Stomach (tissue), 9 donors: Measurements from ENCODE around the gene S1PR1. TPM values are rescaled to one million over a fixed set of nuclear protein-coding genes. Genes with fewer than 3 reads are reported as not detected.

ENCODE experiments used
- DNase-seq, 2 donors: peaks; one replicate each; pipeline versions ENCODE4 v3.0.0 to v3.0.0-alpha.2; 2013 to 2019
- H3K27ac ChIP-seq, 5 donors: fragments of 200-600 bp in 4 of 5; sonication (generic) in 4 of 5; one replicate each; pipeline ENCODE4 v1.5.1; 2013 to 2019; ENCODE audit warnings: mild to moderate bottlenecking in 1 of 5, moderate library complexity in 1 of 5
- H3K27me3 ChIP-seq, 3 donors: fragments of 200-600 bp; sonication (generic); one replicate each; pipeline ENCODE4 v1.5.1; 2017 to 2019; ENCODE audit warnings: mixed run types in 1 of 3
- H3K36me3 ChIP-seq, 4 donors: fragments of 200-600 bp; sonication (generic); 1 replicate in 3 of 4; 2 replicates in 1 of 4; pipeline ENCODE4 v1.5.1; 2016 to 2019
- H3K4me1 ChIP-seq, 4 donors: fragments of 200-600 bp; sonication (generic); one replicate each; pipeline ENCODE4 v1.5.1; 2016 to 2019
- H3K4me3 ChIP-seq, 4 donors: fragments of 200-600 bp; sonication (generic) in 3 of 4; one replicate each; pipeline ENCODE4 v1.5.1; 2016 to 2019; ENCODE audit warnings: mild to moderate bottlenecking in 1 of 4
- H3K9me3 ChIP-seq, 4 donors: fragments of 200-600 bp; sonication (generic); one replicate each; pipeline ENCODE4 v1.5.1; 2016 to 2019
- EP300 ChIP-seq: sonication (generic); formaldehyde crosslinking; IDR thresholded peaks from one replicate; pipeline ENCODE4 v1.6.1; 2017; ENCODE audit warnings: antibody characterized with exemption
- POLR2A ChIP-seq, 4 donors: fragments of 450-650 bp; IDR thresholded peaks; one replicate each; pipeline ENCODE4 v1.6.1; 2016; ENCODE audit warnings: antibody characterized with exemption in 4 of 4, control low read depth in 2 of 4, mild to moderate bottlenecking in 1 of 4, moderate library complexity in 1 of 4
- POLR2AphosphoS5 ChIP-seq, 3 donors: sonication (generic); formaldehyde crosslinking; IDR thresholded peaks; one replicate each; pipeline ENCODE4 v1.6.1; 2016; ENCODE audit warnings: antibody characterized with exemption in 3 of 3
- WGBS, 5 donors: extraction: QIAGEN DNeasy Blood & Tissue Kit in 3 of 5; methylation state at CpG; one replicate each; pipeline versions ENCODE4 v1.1.5 to v1.1.7; 2013 to 2018; 5-methylcytosine and 5-hydroxymethylcytosine counted together
- intact Hi-C: fragments of 100-400 bp; cut with DNase I; formaldehyde crosslinking; loops from one replicate; pipeline ENCODE4 v1.15.1; 2023; ENCODE audit warnings: low total_unique reads
- polyA plus RNA-seq, 3 donors: library from polyadenylated mRNA; stranded (reverse); fragments of 200-250 nt; gene quantifications; one replicate each; pipeline ENCODE4 v1.2.3, GENCODE V29; 2013
- total RNA-seq, 5 donors: library from RNA; depleted of rRNA; stranded (reverse); fragments of >200 nt; gene quantifications; one replicate each; pipeline versions ENCODE4 v1.1.0 to v1.2.3, GENCODE V29; 2014 to 2016
- TF ChIP-seq, protein P1 (sequence below), 7 experiments: fragments of 450-650 bp in 4 of 7; fragments of 200-600 bp in 3 of 7; sonication (generic) in 3 of 7; IDR thresholded peaks; one replicate each; pipeline ENCODE4 v1.5.1; 2016 to 2019; ENCODE audit warnings: antibody characterized with exemption in 7 of 7, control low read depth in 2 of 7, mild to moderate bottlenecking in 1 of 7
- donor health status: healthy with polysubstance abuse.
- donor health status: Bipolar disorder and iron deficiency.
- donor health status: healthy.

The S1PR1 gene
- total and polyA plus RNA-seq, 8 donors = 3.7 to 54.0 (median 10.0) TPM

DNA sequence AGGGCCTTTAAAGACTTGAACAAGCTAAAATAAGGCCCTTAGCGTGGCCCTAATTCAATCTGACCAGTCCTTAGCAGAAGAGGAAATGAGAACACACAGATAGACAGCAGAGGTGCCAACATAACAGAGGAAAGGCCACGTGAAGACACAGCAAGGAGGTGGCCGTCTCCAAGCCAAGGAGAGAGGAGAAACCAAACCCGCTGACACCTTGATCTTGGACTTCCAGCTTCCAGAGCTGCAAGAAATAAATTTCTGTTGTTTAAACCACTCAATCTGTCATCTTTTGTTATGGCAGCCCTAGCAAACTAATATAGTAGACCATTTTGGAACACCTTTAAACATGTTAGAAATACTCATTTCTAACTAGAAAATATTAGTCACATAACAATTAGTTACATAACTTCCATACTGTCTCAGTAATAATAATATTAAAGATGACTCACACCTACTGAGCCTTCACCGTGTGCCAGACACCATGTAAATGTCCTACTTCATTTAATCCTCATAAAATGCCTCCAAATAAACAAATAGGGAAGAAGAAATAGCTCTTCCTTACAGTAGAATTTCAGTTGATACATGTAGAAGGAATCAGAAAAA, 47.9 kb downstream of the S1PR1 start:
- DNase-seq = no peak
- intact Hi-C loops = no loop called here
- Histone ChIP-seq H3K36me3 (no peaks in the 10 kb centered on the region), H3K27me3 (peaks cover 0 to 4% (median 0%) of the 10 kb centered on the region in 3 donors), H3K4me3 (no peak overlapping the region), H3K27ac (no peak overlapping the region), H3K4me1 (peaks cover 0 to 5% (median 0%) of the 10 kb centered on the region in 4 donors), H3K9me3 (no peaks in the 10 kb centered on the region)
- no peak for TF ChIP-seq POLR2A (IDR thresholded peaks at IDR 0.05)
- TF ChIP-seq EP300 = no peak
- no peak for TF ChIP-seq POLR2AphosphoS5 (IDR thresholded peaks at IDR 0.05)
- TF ChIP-seq, protein P1, sequence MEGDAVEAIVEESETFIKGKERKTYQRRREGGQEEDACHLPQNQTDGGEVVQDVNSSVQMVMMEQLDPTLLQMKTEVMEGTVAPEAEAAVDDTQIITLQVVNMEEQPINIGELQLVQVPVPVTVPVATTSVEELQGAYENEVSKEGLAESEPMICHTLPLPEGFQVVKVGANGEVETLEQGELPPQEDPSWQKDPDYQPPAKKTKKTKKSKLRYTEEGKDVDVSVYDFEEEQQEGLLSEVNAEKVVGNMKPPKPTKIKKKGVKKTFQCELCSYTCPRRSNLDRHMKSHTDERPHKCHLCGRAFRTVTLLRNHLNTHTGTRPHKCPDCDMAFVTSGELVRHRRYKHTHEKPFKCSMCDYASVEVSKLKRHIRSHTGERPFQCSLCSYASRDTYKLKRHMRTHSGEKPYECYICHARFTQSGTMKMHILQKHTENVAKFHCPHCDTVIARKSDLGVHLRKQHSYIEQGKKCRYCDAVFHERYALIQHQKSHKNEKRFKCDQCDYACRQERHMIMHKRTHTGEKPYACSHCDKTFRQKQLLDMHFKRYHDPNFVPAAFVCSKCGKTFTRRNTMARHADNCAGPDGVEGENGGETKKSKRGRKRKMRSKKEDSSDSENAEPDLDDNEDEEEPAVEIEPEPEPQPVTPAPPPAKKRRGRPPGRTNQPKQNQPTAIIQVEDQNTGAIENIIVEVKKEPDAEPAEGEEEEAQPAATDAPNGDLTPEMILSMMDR (IDR thresholded peaks at IDR 0.05) = no peak
- WGBS, 5 donors = 87 to 95% (median 92%) methylated on average over 5 of the region's 5 CpGs

DNA sequence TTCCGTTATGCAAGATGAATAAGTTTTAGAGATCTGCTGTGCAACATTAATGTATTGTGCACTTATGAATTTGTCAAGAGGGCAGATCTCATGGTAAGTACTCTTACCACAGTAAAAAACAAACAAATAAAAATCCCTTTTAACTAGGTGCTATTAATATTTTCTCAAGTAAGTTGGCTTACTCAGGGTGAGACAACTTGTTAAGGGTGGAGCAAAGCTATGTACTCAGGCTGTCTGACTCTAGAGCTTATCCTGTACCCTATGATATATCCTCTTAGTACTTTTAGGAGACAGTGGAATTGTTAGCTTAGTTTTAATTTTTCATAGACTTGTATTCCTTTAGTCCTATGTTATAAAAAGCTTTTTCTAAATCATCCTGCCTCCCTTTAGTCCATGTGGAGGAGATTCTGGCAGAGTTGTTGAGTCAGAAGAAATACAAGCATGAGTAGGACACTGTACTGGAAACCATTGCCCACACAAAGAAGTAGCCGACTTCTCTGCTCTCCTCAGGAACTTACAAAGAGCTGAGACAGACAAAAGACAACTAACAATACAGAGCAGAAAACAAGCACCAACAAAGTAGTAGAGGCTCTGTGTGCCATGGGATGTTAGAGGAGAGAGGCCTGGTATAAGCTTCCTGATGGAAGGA, 49.2 kb downstream of the S1PR1 start:
- Histone ChIP-seq H3K4me3 (no peak overlapping the region), H3K36me3 (no peaks in the 10 kb centered on the region), H3K27ac (no peak overlapping the region), H3K4me1 (peaks cover 0 to 5% (median under 1%) of the 10 kb centered on the region in 4 donors), H3K9me3 (no peaks in the 10 kb centered on the region), H3K27me3 (peaks cover 0 to 4% (median 0%) of the 10 kb centered on the region in 3 donors)
- intact Hi-C loops = no loop called here
- DNase-seq = no peak
- 81 to 92% (median 82%) methylated on average over 2 of the region's 2 CpGs for WGBS, 5 donors
- no peak for TF ChIP-seq EP300
- TF ChIP-seq POLR2AphosphoS5 (IDR thresholded peaks at IDR 0.05) = no peak
- TF ChIP-seq POLR2A (IDR thresholded peaks at IDR 0.05) = no peak
- TF ChIP-seq, protein P1 (IDR thresholded peaks at IDR 0.05) = no peak

DNA sequence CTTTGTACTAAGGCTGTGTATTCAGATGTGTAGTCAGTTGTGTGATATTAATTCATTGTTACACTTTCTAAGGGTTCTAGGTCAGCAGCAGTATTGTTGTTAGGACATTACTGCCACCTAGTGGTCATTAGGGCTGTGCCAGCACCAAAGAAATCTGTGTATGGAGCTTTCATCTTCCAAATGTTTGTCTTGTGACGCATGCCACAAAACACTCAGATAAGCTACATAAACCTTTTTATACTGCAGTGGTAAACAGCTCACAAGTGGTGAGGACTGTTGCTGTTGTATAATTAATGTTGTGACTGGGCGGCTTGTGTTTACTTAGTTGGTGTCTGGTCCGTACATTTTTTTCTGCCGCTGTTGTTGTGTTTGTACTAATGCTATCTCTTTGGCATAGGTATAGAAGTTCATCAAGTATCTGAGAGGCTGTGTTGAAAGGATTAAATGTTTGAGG, 51.7 kb downstream of the S1PR1 start:
- DNase-seq = peak; percentile 76 to 92
- intact Hi-C loops = no loop called here
- WGBS, 5 donors = 8 to 25% (median 20%) methylated on average over 4 of the region's 4 CpGs
- no peak overlapping the region for H3K4me3 ChIP-seq
- H3K27me3 ChIP-seq = no peaks in the 10 kb centered on the region
- peaks cover 0 to 13% (median 2%) of the 10 kb centered on the region in 4 donors for H3K4me1 ChIP-seq
- TF ChIP-seq POLR2AphosphoS5 (IDR thresholded peaks at IDR 0.05) (peak in 1 of 3 donors; percentile 72), POLR2A (IDR thresholded peaks at IDR 0.05) (no peak)
- TF ChIP-seq, protein P1 (IDR thresholded peaks at IDR 0.05) = peak in 5 of 7 experiments; percentile 81 to 89 (median 83)
- H3K36me3 ChIP-seq = no peaks in the 10 kb centered on the region
- no peaks in the 10 kb centered on the region for H3K9me3 ChIP-seq
- H3K27ac ChIP-seq = no peak overlapping the region

DNA sequence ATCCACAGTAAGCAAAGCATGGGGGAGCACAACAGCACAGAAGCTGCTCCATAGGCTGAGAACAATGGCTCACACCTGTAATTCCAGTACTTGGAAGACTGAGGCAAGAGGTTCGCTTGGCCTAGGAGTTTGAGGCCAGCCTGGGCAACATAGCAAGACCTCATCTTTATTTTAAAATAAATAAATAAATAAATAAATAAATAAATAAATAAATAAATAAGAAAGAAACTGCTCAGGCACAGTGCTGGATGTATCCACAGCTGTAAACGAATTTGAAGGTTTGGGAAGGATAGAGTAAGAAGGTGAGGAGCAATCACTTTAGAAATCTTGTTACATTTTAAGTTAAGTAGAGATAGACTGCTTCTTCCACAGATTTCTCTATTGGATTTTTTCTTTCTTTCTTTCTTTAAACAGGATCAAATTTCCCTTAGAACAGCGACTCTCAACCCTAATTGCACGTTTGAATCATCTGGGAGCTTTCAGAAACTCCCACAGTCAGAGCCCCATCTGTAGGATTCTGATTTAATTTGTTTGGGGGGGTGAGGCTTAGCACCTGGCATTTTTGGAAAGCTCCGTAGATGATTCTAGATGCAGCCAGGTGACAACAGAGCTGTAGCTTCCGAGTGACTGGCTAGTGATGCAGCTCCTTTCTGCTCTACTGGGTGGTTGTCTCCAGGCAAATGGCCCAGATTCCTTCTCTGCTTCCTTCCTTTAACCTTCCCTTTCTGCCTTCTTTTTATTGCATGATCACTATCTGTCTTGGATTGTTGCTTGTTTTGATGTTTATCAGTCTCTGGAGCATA, 53.5 kb downstream of the S1PR1 start:
- TF ChIP-seq POLR2AphosphoS5 (IDR thresholded peaks at IDR 0.05) = no peak
- TF ChIP-seq POLR2A (IDR thresholded peaks at IDR 0.05) = no peak
- TF ChIP-seq EP300 = no peak
- TF ChIP-seq, protein P1 (IDR thresholded peaks at IDR 0.05) = no peak
- DNase-seq = no peak
- Histone ChIP-seq H3K9me3 (no peaks in the 10 kb centered on the region), H3K27me3 (peaks cover 0 to 6% (median 0%) of the 10 kb centered on the region in 3 donors), H3K36me3 (no peaks in the 10 kb centered on the region), H3K27ac (no peak overlapping the region), H3K4me1 (peaks cover 0 to 13% (median 2%) of the 10 kb centered on the region in 4 donors), H3K4me3 (no peak overlapping the region)
- intact Hi-C loops = loop anchor here (10.0 kb wide), 1 partner anchor 376 kb away; no protein-coding TSS in a partner anchor
- WGBS, 5 donors = 76 to 89% (median 81%) methylated on average over 5 to 6 of the region's 6 CpGs
